HG03097 (cell line): Measurements from ENCODE around the gene USP46.

Experiments used
- ATAC-seq: cut with Tn5 transposase; IDR thresholded peaks from one replicate; pipeline ENCODE4 v1.9.1; 2021; ENCODE audit not compliant: unreplicated experiment, low FRiP score

USP46 gene

GRCh38 chr4:52576961-52577623 is 82.0 kb downstream of the USP46 start:
- no peak for ATAC-seq

- ATAC-seq = no peak
Observed at GRCh38 chr4:52576326-52576725, 82.8 kb downstream of the USP46 start.

GRCh38 chr4:52575406-52575805 is 83.7 kb downstream of the USP46 start:
- ATAC-seq = no peak

- no peak for ATAC-seq
Observed at GRCh38 chr4:52574036-52574435, 85.1 kb downstream of the USP46 start.

- ATAC-seq = no peak
Observed at GRCh38 chr4:52573551-52573950, 85.5 kb downstream of the USP46 start.

DNA sequence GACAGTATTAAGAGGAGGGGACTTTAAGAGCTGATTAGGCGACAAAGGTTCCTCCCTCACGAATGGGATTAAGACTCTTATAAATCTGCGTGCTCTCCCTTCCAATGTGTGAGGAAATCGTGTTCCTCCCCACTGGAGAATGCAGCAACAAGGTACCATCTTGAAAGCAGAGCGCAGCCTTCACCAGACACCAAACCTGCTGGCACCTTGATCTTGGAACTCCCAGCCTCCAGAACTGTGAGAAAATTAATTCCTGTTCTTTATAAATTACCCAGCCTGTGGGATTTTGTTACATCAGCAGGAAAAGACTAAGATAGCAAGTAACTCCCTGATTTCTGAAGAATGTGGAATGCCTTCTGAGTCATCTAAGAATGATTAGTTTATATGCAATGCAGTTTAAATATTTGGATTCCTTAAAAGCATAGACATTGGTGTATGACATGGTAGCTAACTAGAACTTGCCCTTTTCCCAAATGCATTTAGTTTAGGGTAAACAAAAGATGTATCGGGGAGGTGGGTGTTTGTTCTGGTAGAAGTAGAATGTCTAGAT is 86.1 kb downstream of the USP46 start:
- no peak for ATAC-seq

DNA sequence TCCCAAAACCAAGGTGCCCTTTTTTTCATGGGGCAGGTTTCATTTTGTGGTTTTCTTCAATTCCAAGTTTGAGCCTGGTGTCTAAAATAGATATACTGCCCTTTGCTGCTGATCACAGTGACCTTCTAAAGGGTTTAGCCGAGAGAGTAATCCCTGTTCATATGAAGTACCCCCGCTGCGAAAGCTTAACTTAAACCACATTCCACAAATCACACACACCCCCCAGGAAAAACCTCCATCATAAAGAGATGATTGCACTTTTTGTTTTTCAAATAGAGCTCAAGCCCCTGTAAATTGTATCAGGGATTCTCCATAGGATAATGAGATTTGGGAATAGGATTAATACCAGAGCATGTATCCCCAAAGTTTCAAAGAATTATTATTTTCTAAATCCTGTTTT is 90.8 kb downstream of the USP46 start:
- no peak for ATAC-seq

- no peak for ATAC-seq
Observed at GRCh38 chr4:52566136-52567031, 92.7 kb downstream of the USP46 start.

GRCh38 chr4:52560844-52561280 is 98.2 kb downstream of the USP46 start:
- ATAC-seq = no peak

- ATAC-seq = no peak
Observed at GRCh38 chr4:52555356-52555716, 103.8 kb downstream of the USP46 start.

DNA sequence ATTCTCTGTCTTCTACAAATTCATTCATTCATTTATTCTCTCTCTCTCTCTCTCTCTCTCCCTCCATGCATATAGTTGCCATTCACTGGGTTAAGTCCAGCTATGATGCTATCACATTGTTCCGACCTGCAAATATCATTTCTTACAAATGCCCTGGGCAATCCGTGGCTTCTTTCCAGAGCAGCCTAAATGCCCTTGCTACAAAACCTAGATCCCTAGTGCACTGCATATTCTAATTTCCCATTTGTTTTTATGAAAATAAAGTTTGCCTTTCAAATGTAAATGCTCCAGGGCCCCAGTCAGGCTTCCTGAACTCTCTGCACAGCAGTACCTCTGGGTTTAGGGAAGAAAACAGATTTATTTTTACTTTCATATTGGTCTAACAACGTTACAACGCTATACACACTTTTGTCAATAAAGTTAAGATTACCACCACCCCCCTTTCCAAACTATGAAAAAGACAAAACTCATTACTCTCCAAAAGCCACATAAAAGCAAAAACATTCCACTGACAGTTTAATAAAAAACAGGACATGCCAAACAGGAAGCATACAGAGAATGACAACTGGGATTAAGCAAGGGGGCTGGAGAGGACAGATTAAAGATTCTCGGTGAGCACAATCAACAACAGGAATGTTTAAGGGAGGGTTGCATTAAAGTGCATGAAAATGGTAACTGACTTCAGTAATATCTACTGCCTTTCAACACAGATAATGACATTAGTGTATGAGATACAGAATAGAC is 104.3 kb downstream of the USP46 start:
- no peak for ATAC-seq

- no peak for ATAC-seq
Observed at GRCh38 chr4:52552778-52553177, 106.3 kb downstream of the USP46 start.

DNA sequence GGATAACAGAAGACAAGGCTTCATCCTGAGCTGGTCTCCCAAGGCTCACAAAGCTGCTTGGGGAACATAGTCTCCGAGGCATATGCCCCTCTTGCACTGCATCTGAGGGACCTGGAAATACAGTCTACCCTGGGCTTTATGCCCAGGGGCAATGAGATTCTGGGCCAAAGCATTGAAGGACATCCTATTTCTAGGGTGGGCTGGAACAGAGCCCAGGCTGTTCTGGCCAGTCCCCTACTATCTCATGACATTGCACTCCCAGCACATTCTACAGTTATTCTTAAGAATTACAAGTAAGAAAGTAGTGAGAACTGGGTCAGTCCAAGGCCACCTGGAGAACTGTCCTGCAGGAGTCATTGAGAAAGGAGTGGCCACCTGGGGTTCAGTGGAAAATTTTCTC is 107.6 kb downstream of the USP46 start:
- no peak for ATAC-seq

DNA sequence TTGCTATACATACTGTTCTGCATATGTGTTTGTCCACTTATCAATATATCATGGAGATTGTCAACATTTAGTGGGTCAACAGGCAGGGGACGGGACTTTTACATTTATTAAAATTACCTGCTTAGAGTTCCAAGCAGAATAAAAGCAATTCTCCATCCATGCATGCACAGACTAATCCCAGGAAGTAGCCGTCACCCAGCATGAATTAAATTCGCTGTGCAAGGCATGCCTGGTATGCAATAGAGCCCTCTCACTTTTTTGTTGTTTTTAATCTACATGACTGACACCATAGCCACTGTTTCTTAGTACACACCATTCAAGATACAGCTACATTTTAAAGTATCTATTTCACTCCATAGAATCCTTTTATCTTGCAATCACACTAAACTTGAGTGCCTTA is 108.9 kb downstream of the USP46 start:
- no peak for ATAC-seq

- ATAC-seq = no peak
Observed at GRCh38 chr4:52548818-52549570, 110.1 kb downstream of the USP46 start.

- ATAC-seq = no peak
Observed at GRCh38 chr4:52546449-52546848, 112.7 kb downstream of the USP46 start.

DNA sequence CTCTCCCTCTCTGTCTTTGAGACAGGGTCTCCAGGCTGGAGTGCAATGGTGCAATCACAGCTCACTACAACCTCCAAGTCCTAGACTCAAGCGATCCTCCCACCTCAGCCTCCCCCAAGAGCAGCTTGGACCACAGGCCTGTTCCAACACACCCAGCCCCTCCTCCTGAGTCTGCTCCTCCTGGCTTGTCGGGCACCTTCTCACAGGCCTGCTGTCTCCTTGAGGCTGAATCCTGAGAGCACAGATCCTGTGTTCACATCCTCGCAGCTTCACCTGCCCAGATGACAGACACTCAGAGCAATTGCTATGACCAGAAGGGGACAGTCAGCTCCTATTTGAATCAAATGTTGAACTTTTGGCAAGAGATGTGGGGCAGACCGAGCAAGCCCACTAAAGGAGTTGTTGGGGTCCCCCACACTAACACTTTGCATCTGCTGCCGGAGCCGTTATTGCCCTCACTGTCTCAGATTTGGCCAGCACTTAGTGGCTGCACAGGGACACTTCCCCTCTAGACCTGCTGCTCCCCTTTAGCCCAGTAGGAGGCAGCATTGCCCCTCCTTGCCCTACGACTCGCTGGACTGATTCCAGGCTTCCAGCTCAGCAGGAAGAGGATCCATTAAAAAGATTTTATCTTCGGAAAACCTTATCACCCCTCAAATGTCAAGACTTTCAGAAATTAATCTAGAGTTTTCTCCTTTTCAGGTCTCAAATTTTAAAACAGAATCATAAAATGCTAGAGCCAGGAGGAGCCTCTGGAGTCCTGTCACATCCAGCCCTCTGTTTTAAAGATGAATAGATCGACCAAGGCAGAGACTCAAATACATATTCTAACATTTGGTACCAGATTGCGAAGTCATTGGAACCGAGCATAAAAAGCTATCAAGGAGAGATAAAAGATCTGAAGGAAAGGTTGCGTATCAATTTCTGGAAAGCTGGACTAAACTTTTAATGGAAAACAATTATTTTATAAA is 113.7 kb downstream of the USP46 start:
- ATAC-seq = no peak
